ENCODE measurements around the gene SGMS1.
"Not testable (repeated sequence)": the region's sequence is repeated elsewhere in the genome, so short reads cannot be mapped to it uniquely, and the experiment has no call there.

Gene SGMS1

GRCh38 chr10:50375051-50375452 lies 248.7 kb downstream of the SGMS1 start:
- DNase-seq = no peak
- TF ChIP-seq POLR2A (IDR thresholded peaks at IDR 0.05; ENCODE audit: low read length) (no peak), GATA1 (IDR thresholded peaks at IDR 0.05; ENCODE audit: low read depth, low read length) (no peak)

- TF ChIP-seq GATA1 (IDR thresholded peaks at IDR 0.05; ENCODE audit: low read depth, low read length) (no peak), POLR2A (IDR thresholded peaks at IDR 0.05; ENCODE audit: low read length) (no peak)
- no peak for DNase-seq
These were observed 249.8 kb downstream of the SGMS1 start for GRCh38 chr10:50373821-50374501.

- TF ChIP-seq POLR2A (IDR thresholded peaks at IDR 0.05; ENCODE audit: low read length) (no peak), GATA1 (IDR thresholded peaks at IDR 0.05; ENCODE audit: low read depth, low read length) (no peak)
- DNase-seq = no peak
These were observed 253.8 kb downstream of the SGMS1 start for GRCh38 chr10:50369931-50370330.

GRCh38 chr10:50367732-50368131 lies 256.0 kb downstream of the SGMS1 start:
- DNase-seq = peak; percentile 61 to 73
- TF ChIP-seq GATA1 (IDR thresholded peaks at IDR 0.05; ENCODE audit: low read depth, low read length) = no peak
- no peak for TF ChIP-seq POLR2A (IDR thresholded peaks at IDR 0.05; ENCODE audit: low read length)

GRCh38 chr10:50366421-50366820 lies 257.3 kb downstream of the SGMS1 start:
- DNase-seq = not testable (repeated sequence)

GRCh38 chr10:50364730-50365129 lies 259.0 kb downstream of the SGMS1 start:
- peak in 1 of 2 experiments; percentile 19 for DNase-seq

- no peak for DNase-seq
These were observed 261.1 kb downstream of the SGMS1 start for GRCh38 chr10:50362547-50363125.

GRCh38 chr10:50361946-50362345 lies 261.8 kb downstream of the SGMS1 start:
- DNase-seq = no peak
- TF ChIP-seq POLR2A (IDR thresholded peaks at IDR 0.05; ENCODE audit: low read length) (no peak), GATA1 (IDR thresholded peaks at IDR 0.05; ENCODE audit: low read depth, low read length) (no peak)

More at GRCh38 chr10:50362547-50363125, 261.1 kb downstream of the SGMS1 start:
- TF ChIP-seq POLR2A (IDR thresholded peaks at IDR 0.05; ENCODE audit: low read length) (no peak), GATA1 (IDR thresholded peaks at IDR 0.05; ENCODE audit: low read depth, low read length) (no peak)

GRCh38 chr10:50360077-50360850 lies 263.5 kb downstream of the SGMS1 start:
- TF ChIP-seq POLR2A (IDR thresholded peaks at IDR 0.05; ENCODE audit: low read length) (no peak), GATA1 (IDR thresholded peaks at IDR 0.05; ENCODE audit: low read depth, low read length) (no peak)
- no peak for DNase-seq

GRCh38 chr10:50358925-50359687 lies 264.6 kb downstream of the SGMS1 start:
- no peak for DNase-seq
- TF ChIP-seq POLR2A (IDR thresholded peaks at IDR 0.05; ENCODE audit: low read length) = no peak
- no peak for TF ChIP-seq GATA1 (IDR thresholded peaks at IDR 0.05; ENCODE audit: low read depth, low read length)

- DNase-seq = no peak
- TF ChIP-seq POLR2A (IDR thresholded peaks at IDR 0.05; ENCODE audit: low read length) (no peak), GATA1 (IDR thresholded peaks at IDR 0.05; ENCODE audit: low read depth, low read length) (no peak)
These were observed 265.3 kb downstream of the SGMS1 start for GRCh38 chr10:50358411-50358810.

GRCh38 chr10:50356481-50356832 lies 267.3 kb downstream of the SGMS1 start:
- not testable (repeated sequence) for DNase-seq

- DNase-seq = not testable (repeated sequence)
These were observed 267.9 kb downstream of the SGMS1 start for GRCh38 chr10:50355693-50356480.
